Measurements from ENCODE around the gene BTG4.

BTG4 gene

GRCh38 chr11:111452817-111453552 lies 59.2 kb downstream of the BTG4 start:
- DNase-seq, result no peak

- no peak for DNase-seq
These were observed 60.0 kb downstream of the BTG4 start for GRCh38 chr11:111452146-111452545.

GRCh38 chr11:111450480-111451320 lies 61.5 kb downstream of the BTG4 start:
- DNase-seq, result no peak

- DNase-seq, result no peak
These were observed 62.3 kb downstream of the BTG4 start for GRCh38 chr11:111449696-111450479.

GRCh38 chr11:111448831-111449557 lies 63.2 kb downstream of the BTG4 start:
- DNase-seq, result no peak

GRCh38 chr11:111448414-111448813 lies 63.8 kb downstream of the BTG4 start:
- no peak for DNase-seq

- no peak for DNase-seq
These were observed 64.3 kb downstream of the BTG4 start for GRCh38 chr11:111447931-111448330.

GRCh38 chr11:111447112-111447471 lies 65.1 kb downstream of the BTG4 start:
- no peak for DNase-seq

- DNase-seq, result peak; percentile 62 to 71
These were observed 65.6 kb downstream of the BTG4 start for GRCh38 chr11:111446404-111447111.

- no peak for DNase-seq
These were observed 66.6 kb downstream of the BTG4 start for GRCh38 chr11:111445586-111445985.
